Motor neuron (in vitro differentiated cells): Measurements from ENCODE around the gene SH3BP5. TPM values are rescaled to one million over a fixed set of nuclear protein-coding genes. Genes with fewer than 3 reads are reported as not detected.

ENCODE experiments used
- ATAC-seq, 8 experiments: fragments of 200-7000 bp; cut with Tn5 transposase; replicated peaks in 6 of 8; 2 replicates each; pipeline ENCODE4 v1.8.0; 2021; ENCODE audit warnings: mild to moderate bottlenecking in 8 of 8, moderate library complexity in 8 of 8
- H3K27ac ChIP-seq, 2 donors: fragments of 250-450 bp; sonication (Bioruptor Pico); 2 replicates each; pipeline ENCODE4 v1.9.0; 2021; ENCODE audit warnings: antibody characterized with exemption in 2 of 2, mild to moderate bottlenecking in 2 of 2, moderate library complexity in 1 of 2
- H3K4me1 ChIP-seq, 2 donors: fragments of 250-450 bp; sonication (Bioruptor Pico); replicated peaks in 1 of 2; 2 replicates each; pipeline ENCODE4 v1.6.1; 2021; ENCODE audit warnings: antibody characterized with exemption in 2 of 2, mild to moderate bottlenecking in 2 of 2, moderate library complexity in 1 of 2
- H3K4me3 ChIP-seq, 5 donors: fragments of 250-450 bp; sonication (Bioruptor Pico); 2 replicates each; pipeline ENCODE4 v1.9.0; 2021; ENCODE audit warnings: antibody characterized with exemption in 5 of 5, mild to moderate bottlenecking in 5 of 5, moderate library complexity in 4 of 5
- WGBS, 10 experiments: fragments of 450-650 bp; shearing (Covaris generic); methylation state at CpG; one replicate each; pipeline ENCODE4 v1.0.0; 2022; 5-methylcytosine and 5-hydroxymethylcytosine counted together
- in situ Hi-C, 9 experiments: fragments of 400-800 bp; cut with MboI; loops; one replicate each; pipeline ENCODE4 v1.15.0; 2021; ENCODE audit warnings: low sequenced_read_pairs in 9 of 9, low pct_unique_long_range_greater_than_20kb in 2 of 9; ENCODE audit not compliant: unreplicated experiment in 9 of 9
- total RNA-seq, 8 experiments: library from RNA; unstranded; fragments of 300-600 nt; gene quantifications; 2 replicates each; pipeline versions ENCODE4 v1.2.3 to v1.2.4, GENCODE V29; 2022

The SH3BP5 gene
- total RNA-seq, 8 experiments from 2014 or later, result 14.3 to 140 (median 38.9) TPM

DNA sequence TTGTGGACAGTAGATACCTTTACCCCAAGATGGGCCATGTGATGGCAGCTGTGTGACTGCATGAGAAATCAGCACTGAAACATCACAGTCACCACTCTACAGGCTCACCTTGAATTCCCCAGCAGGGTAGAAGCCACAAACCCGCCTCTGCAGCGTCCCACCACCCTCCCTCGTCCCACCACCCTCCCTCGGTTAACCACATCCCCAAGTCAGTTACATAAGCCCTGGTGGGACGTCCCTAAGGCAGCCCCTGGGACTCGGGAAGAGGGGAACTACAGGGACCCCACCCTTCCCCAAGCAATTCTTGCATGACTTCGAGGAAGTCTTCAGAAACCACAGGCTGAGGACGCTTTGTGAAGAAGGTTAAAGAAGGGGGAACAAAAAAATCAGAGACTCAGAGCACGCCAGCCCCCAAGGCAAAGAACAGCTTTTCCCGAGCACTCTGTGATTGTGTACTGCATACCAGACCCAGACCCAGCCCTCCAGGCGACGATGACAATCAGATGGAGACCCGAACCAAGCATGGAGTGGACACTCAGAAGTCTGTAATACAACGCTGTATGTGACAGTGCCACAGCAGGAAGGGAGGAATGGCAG, 60.5 kb downstream of the SH3BP5 start:
- Histone ChIP-seq H3K4me3 (no peak overlapping the region), H3K4me1 (no peaks in the 10 kb centered on the region), H3K27ac (no peak overlapping the region)
- no peak for ATAC-seq
- 35 to 100% (median 83%) methylated on average over 1 to 3 of the region's 14 CpGs; no CpG with 5 or more reads in 5 of the 10 experiments for WGBS, 10 experiments
- in situ Hi-C loops, result loop anchor here in 5 of 9 experiments (25.0 kb wide), 3 partner anchors 115 to 290 kb away; no protein-coding TSS in a partner anchor

DNA sequence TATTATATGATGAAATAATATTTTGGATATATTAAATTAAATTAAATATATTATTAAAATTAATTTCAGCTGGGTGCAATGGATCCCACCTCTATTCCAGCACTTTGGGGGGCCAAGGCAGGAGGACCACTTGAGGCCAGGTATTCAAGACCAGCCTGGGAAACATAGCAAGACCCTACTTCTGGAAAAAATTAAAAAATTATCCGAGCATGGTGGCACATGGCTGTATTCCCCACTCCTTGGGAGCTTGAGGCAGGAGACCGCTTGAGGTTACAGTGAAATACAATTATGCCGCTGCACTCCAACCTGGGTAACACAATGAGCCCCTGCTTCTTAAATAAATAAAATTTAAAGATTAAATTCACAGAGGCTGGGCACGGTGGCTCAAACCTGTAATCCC, 61.4 kb downstream of the SH3BP5 start:
- no peak for ATAC-seq
- in situ Hi-C loops, result loop anchor here in 5 of 9 experiments (25.0 kb wide), 3 partner anchors 116 to 291 kb away; no protein-coding TSS in a partner anchor
- Histone ChIP-seq H3K4me1 (no peaks in the 10 kb centered on the region), H3K4me3 (no peak overlapping the region), H3K27ac (no peak overlapping the region)
- WGBS, 10 experiments, result 67 to 100% (median 96%) methylated on average over 1 to 4 of the region's 4 CpGs

DNA sequence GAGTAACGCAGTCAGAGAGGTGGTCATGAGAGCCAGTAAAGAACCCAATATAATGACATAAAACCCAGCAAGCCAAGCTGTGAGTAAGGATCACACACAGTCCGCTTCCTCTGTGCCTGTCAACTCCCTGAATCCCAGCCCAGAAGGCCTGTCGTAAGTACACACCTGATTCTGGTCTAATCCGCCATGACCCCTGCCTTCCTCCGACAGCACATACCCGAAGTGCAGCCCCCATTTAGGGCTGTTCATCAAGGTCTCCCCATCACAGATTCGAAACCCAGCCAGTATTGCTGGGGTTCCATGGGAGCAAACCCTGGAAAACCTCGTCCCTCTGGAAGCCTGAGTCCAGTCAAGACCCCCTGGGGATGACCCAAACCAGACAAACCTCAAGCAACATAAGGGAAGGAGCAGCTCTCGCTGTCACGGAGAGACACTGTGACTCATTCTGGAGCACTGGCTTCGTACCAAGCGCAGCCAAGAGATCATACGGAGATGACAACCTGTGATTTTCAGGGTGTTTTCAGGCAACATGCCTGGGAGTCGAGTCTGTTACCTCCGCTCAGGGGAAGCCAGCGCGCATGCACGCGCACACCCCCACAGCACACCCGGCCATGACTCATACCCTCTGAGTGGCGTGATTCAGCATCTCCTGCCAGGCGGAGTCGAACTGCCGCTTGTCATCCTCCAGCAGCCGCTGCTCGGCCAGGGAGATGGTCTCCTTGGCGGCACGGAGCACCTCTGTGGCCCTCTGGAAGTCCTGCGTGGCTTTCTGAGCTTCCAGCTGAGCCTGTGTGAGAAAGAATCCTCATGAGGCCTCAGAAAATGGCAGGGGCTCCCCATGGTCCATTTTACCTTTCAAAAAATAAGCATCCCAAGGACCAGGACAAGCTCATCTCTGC, 63.0 kb downstream of the SH3BP5 start:
- 13 to 90% (median 78%) methylated on average over 1 to 25 of the region's 29 CpGs; no CpG with 5 or more reads in 3 of the 10 experiments for WGBS, 10 experiments
- in situ Hi-C loops, result loop anchor here in 6 of 9 experiments (10.0 to 25.0 kb wide), 5 partner anchors 115 to 293 kb away; no protein-coding TSS in a partner anchor
- H3K4me3 ChIP-seq, result no peak overlapping the region
- no peaks in the 10 kb centered on the region for H3K4me1 ChIP-seq
- ATAC-seq, result peak; percentile 82 to 91 (median 89)
- no peak overlapping the region for H3K27ac ChIP-seq

DNA sequence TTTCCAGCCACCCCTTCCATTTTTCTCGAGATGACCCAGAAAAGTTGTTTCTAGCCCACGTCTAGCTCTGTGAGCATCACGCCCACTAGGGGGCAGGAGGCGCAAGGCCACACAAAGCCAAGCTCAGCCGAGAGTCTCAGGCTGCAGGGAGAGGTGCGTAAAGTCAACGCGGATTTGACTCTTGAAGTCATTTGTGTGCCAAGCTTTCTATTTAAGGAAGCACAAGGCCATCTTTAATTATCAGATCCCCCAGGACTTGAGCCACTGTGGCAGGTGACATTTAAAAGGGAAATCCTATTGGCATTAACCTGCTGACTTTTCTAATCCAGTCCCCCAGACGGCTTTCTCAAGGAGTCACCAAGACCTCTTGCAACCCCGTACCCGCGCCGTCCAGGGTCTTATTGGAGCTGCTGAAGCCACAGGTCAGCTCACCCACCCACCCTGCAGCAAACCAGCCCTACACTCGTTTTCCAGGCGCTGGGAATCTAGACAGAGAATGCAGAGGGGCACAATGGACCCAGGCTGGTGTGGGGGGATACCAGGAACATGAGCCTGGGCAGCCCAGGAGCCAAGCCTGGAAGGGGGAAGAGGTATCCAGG, 64.3 kb downstream of the SH3BP5 start:
- no peaks in the 10 kb centered on the region for H3K4me1 ChIP-seq
- in situ Hi-C loops, result loop anchor here in 6 of 9 experiments (10.0 to 25.0 kb wide), 5 partner anchors 117 to 294 kb away; no protein-coding TSS in a partner anchor
- WGBS, 10 experiments, result 0 to 67% (median 36%) methylated on average over 2 to 14 of the region's 15 CpGs; no CpG with 5 or more reads in 3 of the 10 experiments

DNA sequence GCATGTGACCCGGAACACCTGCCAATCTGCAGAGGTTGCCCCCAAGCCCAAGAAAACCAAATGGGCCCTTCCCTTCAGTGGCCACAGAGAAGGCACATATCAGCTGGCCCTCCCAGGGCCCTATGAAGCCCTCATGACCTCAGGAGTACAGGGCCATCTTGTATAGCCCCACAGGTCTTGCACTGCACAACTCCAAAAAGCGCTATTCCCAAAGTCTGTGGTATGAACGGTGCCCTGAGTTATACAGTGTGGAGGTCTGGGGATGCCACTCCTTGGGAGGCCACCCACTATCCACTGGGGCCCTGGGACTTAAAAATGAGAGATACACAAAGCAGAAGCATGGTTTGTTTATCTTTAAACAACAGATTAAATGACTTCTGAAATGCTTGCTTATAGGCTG, 64.9 kb downstream of the SH3BP5 start:
- no peak overlapping the region for H3K27ac ChIP-seq
- whole genome bisulfite sequencing, 10 experiments, result 90 to 100% (median 96%) methylated on average over 1 to 3 of the region's 3 CpGs; no CpG with 5 or more reads in 5 of the 10 experiments

More for the DNA sequence above, 64.3 kb downstream of the SH3BP5 start:
- Histone ChIP-seq H3K27ac (no peak overlapping the region), H3K4me3 (no peak overlapping the region)
- peak; percentile 27 to 80 (median 73) for ATAC-seq

DNA sequence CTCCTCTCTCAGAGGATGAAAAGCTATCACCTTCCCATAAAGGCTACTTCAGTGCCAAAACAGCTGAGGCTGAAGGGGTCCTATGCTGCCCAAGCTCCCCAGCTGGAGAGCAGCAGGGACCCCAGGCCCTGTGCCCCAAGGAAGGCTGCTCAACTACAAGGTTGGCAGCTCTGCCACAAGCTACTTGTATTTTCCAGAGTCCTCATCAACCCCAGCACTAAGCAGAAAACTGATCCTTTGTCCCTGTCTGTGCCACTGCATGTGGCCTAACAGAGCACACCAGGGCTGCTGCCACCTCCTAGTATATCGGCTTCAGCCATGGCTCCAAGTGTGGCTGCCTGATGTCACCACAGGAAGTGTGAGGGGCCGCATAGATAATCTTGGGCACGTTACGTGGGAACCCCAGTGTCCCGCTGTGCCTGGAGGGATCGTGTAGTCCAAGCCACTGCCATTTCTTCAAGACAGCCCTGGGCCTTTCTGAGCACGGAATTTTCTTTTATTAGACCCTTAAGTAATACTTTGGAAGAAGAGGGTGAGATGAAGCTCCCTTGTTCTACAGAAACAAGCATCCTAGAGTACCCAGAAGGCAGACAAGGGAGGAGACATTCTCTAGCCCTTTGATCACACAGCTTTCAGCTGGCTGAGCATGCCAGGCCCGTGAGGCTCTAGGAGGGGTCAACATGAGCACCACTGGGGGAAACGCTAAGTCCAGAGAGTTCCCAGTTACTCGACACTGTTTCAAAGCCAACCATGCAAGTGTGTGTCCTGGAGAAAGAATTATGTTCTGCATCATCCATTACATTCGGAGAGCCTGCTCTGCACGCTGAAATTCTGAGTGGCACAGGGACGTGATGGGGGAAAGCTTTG, 65.6 kb downstream of the SH3BP5 start:
- Histone ChIP-seq H3K27ac (no peak overlapping the region), H3K4me3 (no peak overlapping the region), H3K4me1 (no peaks in the 10 kb centered on the region)
- in situ Hi-C loops, result loop anchor here in 6 of 9 experiments (10.0 to 25.0 kb wide), 5 partner anchors 118 to 296 kb away; no protein-coding TSS in a partner anchor
- WGBS, 10 experiments, result 47 to 100% (median 80%) methylated on average over 1 to 6 of the region's 13 CpGs; no CpG with 5 or more reads in 1 of the 10 experiments
- no peak for ATAC-seq

More for the DNA sequence above, 64.9 kb downstream of the SH3BP5 start:
- in situ Hi-C loops, result loop anchor here in 6 of 9 experiments (10.0 to 25.0 kb wide), 5 partner anchors 117 to 295 kb away; no protein-coding TSS in a partner anchor
- H3K4me1 ChIP-seq, result no peaks in the 10 kb centered on the region
- ATAC-seq, result no peak
- no peak overlapping the region for H3K4me3 ChIP-seq

DNA sequence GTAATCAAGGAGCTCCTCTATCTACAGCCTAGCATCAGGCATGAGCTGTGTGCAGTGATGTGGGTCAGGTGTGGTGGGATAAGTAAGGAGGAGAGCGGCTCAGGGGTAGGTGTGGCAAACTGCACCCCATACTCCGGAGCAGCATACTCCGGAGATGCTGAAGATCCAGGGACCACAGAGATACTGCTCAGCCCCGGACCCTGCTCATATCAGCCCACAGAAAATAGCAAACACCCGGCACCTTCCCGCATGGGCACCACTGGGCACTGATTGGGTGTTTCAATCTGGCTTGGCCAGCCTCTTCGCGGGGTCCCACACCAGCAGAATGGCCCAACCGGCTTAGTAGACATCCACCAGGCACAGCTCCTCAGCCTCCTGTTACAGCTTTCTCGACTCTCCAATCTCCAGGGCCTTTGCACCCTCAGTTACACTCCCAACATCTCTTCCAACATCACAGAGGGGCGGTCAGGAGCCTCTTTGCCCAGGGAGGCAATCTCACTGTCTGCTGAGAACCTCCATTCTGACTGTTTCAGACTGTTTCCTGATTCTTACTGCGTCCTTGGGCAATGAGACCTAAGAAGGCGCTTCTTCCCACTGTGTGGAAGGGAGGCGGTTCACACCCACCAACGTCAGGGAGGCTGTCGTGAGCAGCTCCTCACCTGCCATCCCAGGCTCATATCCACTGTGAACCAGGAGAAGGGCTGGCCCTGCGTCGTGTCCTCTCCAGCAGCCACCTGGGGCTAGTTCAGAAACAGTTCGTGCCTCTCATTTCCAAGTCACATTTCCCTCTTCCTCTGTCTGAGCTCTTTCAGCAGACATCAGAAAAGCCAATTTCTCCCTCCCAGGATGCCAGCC, 66.5 kb downstream of the SH3BP5 start:
- Histone ChIP-seq H3K4me3 (no peak overlapping the region), H3K4me1 (no peaks in the 10 kb centered on the region), H3K27ac (no peak overlapping the region)
- in situ Hi-C loops, result loop anchor here in 6 of 9 experiments (10.0 to 25.0 kb wide), 5 partner anchors 119 to 296 kb away; no protein-coding TSS in a partner anchor
- ATAC-seq, result no peak
- WGBS, 10 experiments, result 73 to 100% (median 91%) methylated on average over 1 to 9 of the region's 19 CpGs; no CpG with 5 or more reads in 2 of the 10 experiments

DNA sequence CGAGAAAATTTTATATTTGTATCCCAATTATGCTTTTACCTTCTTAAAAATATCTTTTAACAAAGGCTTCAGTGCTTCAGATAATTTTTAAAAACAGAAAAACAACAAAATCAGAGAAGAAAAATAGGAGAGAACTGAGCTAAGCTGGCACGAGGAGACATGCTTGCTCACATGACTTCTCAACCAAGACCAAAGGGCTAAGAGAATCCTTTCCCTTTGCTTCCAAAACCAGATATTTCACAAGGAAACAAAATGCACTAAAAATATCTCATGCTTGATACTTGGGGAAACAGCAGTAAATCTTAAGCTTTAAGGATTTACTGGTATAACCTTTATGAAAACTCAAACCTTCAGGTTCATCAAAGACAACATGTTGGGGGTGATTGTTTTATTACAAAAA, 67.9 kb downstream of the SH3BP5 start:
- 8 to 100% (median 65%) methylated on average over 1 to 2 of the region's 2 CpGs for WGBS, 10 experiments
- H3K4me1 ChIP-seq, result no peaks in the 10 kb centered on the region
- no peak for ATAC-seq
- H3K4me3 ChIP-seq, result no peak overlapping the region
- in situ Hi-C loops, result loop anchor here in 6 of 9 experiments (10.0 to 25.0 kb wide), 5 partner anchors 120 to 298 kb away; no protein-coding TSS in a partner anchor
- H3K27ac ChIP-seq, result no peak overlapping the region

DNA sequence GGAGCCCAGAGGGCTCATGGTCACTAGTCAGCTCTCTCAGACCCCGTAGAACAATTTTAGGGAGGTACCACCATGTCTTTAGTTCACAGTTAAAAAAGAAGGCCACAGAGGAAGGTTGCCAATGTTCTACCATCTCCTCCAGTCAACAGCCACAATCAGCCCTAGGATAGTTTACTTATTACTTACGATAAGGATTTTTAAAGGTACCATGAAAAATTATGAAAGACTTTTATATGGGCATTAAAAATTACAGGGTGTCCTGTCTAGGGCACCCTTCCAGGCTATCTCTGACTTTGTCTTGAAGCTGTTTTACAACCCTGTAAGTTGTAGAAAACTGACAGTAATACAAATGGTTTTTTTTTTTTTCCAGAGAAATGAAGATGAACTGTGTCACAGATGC, 68.5 kb downstream of the SH3BP5 start:
- no peak for ATAC-seq
- in situ Hi-C loops, result loop anchor here in 6 of 9 experiments (10.0 to 25.0 kb wide), 5 partner anchors 121 to 298 kb away; no protein-coding TSS in a partner anchor
- no peak overlapping the region for H3K27ac ChIP-seq
- no peaks in the 10 kb centered on the region for H3K4me1 ChIP-seq
- H3K4me3 ChIP-seq, result no peak overlapping the region
- 63 to 100% (median 81%) methylated on average over 1 to 2 of the region's 2 CpGs; no CpG with 5 or more reads in 3 of the 10 experiments for WGBS, 10 experiments

DNA sequence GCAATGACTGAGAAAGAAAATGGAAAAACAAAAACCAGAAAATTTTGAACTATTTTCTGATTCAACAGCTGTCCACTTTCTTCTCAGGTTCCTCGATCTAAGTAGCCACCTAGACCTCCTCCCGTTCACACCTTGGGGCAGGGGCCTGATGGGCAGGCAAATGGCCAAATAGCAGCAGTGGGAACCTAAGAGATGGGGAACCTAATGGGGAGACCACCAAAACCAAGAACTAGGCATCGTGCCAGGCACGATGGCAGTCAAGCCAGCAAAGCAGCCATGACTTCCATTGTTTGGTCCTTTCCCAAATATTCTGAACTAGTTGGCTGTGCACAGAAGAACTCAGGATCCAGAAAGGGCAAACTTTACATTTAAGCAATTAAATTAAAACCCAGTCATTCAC, 69.3 kb downstream of the SH3BP5 start:
- Histone ChIP-seq H3K4me1 (no peaks in the 10 kb centered on the region), H3K27ac (no peak overlapping the region), H3K4me3 (no peak overlapping the region)
- ATAC-seq, result no peak
- 66 to 100% (median 96%) methylated on average over 1 to 4 of the region's 4 CpGs; no CpG with 5 or more reads in 2 of the 10 experiments for WGBS, 10 experiments
- in situ Hi-C loops, result loop anchor here in 6 of 9 experiments (10.0 to 25.0 kb wide), 5 partner anchors 122 to 299 kb away; no protein-coding TSS in a partner anchor

DNA sequence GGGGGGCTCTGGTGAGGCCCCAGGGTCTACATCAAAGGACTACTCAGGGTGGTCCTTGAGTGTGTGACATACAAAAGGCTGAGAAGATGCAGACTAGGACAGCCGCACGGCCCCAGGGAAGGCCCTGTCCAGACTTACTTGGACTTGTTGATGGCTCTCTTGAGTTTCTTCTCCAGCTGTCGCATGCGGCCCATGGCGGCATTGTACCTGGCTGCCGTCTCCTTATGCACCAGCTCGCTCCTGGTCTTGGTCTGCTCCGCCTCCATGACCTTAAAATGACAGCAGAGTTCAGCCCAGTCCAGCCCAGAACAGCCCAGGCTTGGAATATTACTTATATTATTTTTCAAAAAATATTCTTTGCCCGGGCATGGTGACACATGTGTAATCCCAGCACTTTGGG, 70.4 kb downstream of the SH3BP5 start:
- in situ Hi-C loops, result loop anchor here in 6 of 9 experiments (10.0 to 25.0 kb wide), 5 partner anchors 123 to 300 kb away; no protein-coding TSS in a partner anchor
- 80 to 100% (median 98%) methylated on average over 1 to 6 of the region's 9 CpGs; no CpG with 5 or more reads in 4 of the 10 experiments for WGBS, 10 experiments
- Histone ChIP-seq H3K27ac (no peak overlapping the region), H3K4me1 (no peaks in the 10 kb centered on the region), H3K4me3 (no peak overlapping the region)
- ATAC-seq, result no peak
